ENCODE measurements around the gene MRPS6.

MRPS6 gene

GRCh38 chr21:34071683-34072082, 1.7 kb upstream of the MRPS6 start:
- DNase-seq (ENCODE audit: low read depth): no peak

- no peak for DNase-seq (ENCODE audit: low read depth)
These were observed 990 bp upstream of the MRPS6 start for GRCh38 chr21:34072145-34073031.

GRCh38 chr21:34073749-34074282, 438 bp downstream of the MRPS6 start:
- no peak for DNase-seq (ENCODE audit: low read depth)

- no peak for DNase-seq (ENCODE audit: low read depth)
These were observed 1.1 kb downstream of the MRPS6 start for GRCh38 chr21:34074283-34075090.

GRCh38 chr21:34075091-34075425, 1.7 kb downstream of the MRPS6 start:
- no peak for DNase-seq (ENCODE audit: low read depth)

- DNase-seq (ENCODE audit: low read depth): no peak
These were observed 2.6 kb downstream of the MRPS6 start for GRCh38 chr21:34075760-34076660.

- no peak for DNase-seq (ENCODE audit: low read depth)
These were observed 3.5 kb downstream of the MRPS6 start for GRCh38 chr21:34076835-34077234.

GRCh38 chr21:34077888-34078287, 4.5 kb downstream of the MRPS6 start:
- DNase-seq (ENCODE audit: low read depth): no peak

- no peak for DNase-seq (ENCODE audit: low read depth)
These were observed 5.5 kb downstream of the MRPS6 start for GRCh38 chr21:34078915-34079314.

- DNase-seq (ENCODE audit: low read depth): no peak
These were observed 7.3 kb downstream of the MRPS6 start for GRCh38 chr21:34080710-34081109.

- DNase-seq (ENCODE audit: low read depth): no peak
These were observed 9.4 kb downstream of the MRPS6 start for GRCh38 chr21:34082769-34083168.

GRCh38 chr21:34083357-34083756, 10.0 kb downstream of the MRPS6 start:
- DNase-seq (ENCODE audit: low read depth): no peak

GRCh38 chr21:34085129-34085528, 11.8 kb downstream of the MRPS6 start:
- DNase-seq (ENCODE audit: low read depth): no peak

GRCh38 chr21:34086887-34087306, 13.5 kb downstream of the MRPS6 start:
- DNase-seq (ENCODE audit: low read depth): no peak

GRCh38 chr21:34088752-34089151, 15.4 kb downstream of the MRPS6 start:
- no peak for DNase-seq (ENCODE audit: low read depth)

GRCh38 chr21:34091032-34091431, 17.7 kb downstream of the MRPS6 start:
- no peak for DNase-seq (ENCODE audit: low read depth)

GRCh38 chr21:34091607-34092006, 18.2 kb downstream of the MRPS6 start:
- no peak for DNase-seq (ENCODE audit: low read depth)

- no peak for DNase-seq (ENCODE audit: low read depth)
These were observed 19.0 kb downstream of the MRPS6 start for GRCh38 chr21:34092262-34092921.

GRCh38 chr21:34093083-34093482, 19.7 kb downstream of the MRPS6 start:
- DNase-seq (ENCODE audit: low read depth): no peak

GRCh38 chr21:34094949-34095348, 21.6 kb downstream of the MRPS6 start:
- DNase-seq (ENCODE audit: low read depth): no peak

GRCh38 chr21:34097442-34097841, 24.1 kb downstream of the MRPS6 start:
- DNase-seq (ENCODE audit: low read depth): no peak
